Central memory CD8-positive, alpha-beta T cell (primary cell): ENCODE measurements around the gene HRG.
"Not testable (repeated sequence)": the region's sequence is repeated elsewhere in the genome, so short reads cannot be mapped to it uniquely, and the experiment has no call there.

Experiments
- ATAC-seq: fragments of 150-1000 bp; cut with Tn5 transposase; replicated peaks from 2 replicates; pipeline ENCODE4 v1.10.0; 2022; ENCODE audit warnings: mild to moderate bottlenecking, moderate FRiP score, moderate number of reproducible peaks; ENCODE audit not compliant: poor library complexity, severe bottlenecking; ENCODE audit errors: extremely low read depth
- DNase-seq, 2 donors: peaks; one replicate each; pipeline ENCODE4 v3.0.0; 2021; ENCODE audit warnings: low spot score in 2 of 2
- H3K27ac Mint-ChIP-seq: one replicate; pipeline ENCODE4 v1.8.0; 2022; ENCODE audit warnings: low read depth, mild to moderate bottlenecking, moderate library complexity, mixed read lengths
- H3K27me3 Mint-ChIP-seq: one replicate; pipeline ENCODE4 v1.8.0; 2022; ENCODE audit warnings: mixed read lengths
- H3K36me3 Mint-ChIP-seq: one replicate; pipeline ENCODE4 v1.8.0; 2022; ENCODE audit warnings: mild to moderate bottlenecking, moderate library complexity, mixed read lengths; ENCODE audit not compliant: insufficient read depth
- H3K4me1 Mint-ChIP-seq: one replicate; pipeline ENCODE4 v1.8.0; 2022; ENCODE audit warnings: mixed read lengths
- H3K4me3 Mint-ChIP-seq: one replicate; pipeline ENCODE4 v1.8.0; 2022; ENCODE audit warnings: mild to moderate bottlenecking, moderate library complexity, mixed read lengths
- H3K9me3 Mint-ChIP-seq: one replicate; pipeline ENCODE4 v1.8.0; 2022; ENCODE audit warnings: mixed read lengths

Gene HRG

DNA sequence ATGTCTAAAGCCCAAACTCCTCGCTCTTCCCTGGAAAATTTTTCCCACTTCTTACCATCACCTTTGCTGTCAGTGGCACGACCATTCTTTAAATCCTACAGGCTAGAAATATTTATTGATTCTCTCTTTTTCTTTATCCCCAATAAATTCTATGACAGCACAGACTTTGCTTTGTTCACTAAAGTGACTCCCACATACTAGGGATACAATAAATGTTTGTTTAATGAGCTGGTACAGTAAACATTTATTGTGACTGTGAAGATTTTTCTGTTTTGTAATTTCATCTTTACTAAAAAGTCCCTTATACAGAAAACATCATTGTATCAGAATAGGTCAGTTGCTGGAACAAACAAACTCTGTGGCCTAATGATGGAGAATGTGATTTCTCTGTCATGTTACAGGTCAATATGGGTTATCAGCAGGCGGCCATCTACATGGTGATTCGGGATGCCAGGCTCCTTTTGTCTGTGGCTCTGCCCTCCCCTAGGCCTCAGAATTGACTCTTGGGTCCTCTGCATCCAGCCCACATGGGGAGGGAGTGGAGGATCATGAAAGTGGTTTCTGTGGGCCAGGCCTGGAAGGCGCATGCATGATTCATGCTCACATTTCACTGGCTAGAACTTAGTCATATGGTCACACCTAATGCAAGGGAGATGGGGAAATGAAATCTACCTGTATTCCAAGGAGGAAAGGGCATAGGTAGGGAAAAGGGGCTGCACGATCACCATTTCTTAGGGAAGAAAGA is 28.6 kb downstream of the HRG start:
- Mint-ChIP-seq H3K27me3 (peaks cover 9% of the 10 kb centered on the region), H3K9me3 (no peaks in the 10 kb centered on the region), H3K4me1 (peaks cover 19% of the 10 kb centered on the region), H3K27ac (no peak overlapping the region), H3K4me3 (no peak overlapping the region), H3K36me3 (no peaks in the 10 kb centered on the region)
- DNase-seq (no peak), ATAC-seq (no peak)

- Mint-ChIP-seq H3K27me3 (no peaks in the 10 kb centered on the region), H3K36me3 (no peaks in the 10 kb centered on the region), H3K4me3 (no peak overlapping the region), H3K4me1 (peaks cover 7% of the 10 kb centered on the region), H3K9me3 (no peaks in the 10 kb centered on the region), H3K27ac (no peak overlapping the region)
- no peak for DNase-seq
- no peak for ATAC-seq
Observed at GRCh38 chr3:186696522-186696921, 30.7 kb downstream of the HRG start.

DNA sequence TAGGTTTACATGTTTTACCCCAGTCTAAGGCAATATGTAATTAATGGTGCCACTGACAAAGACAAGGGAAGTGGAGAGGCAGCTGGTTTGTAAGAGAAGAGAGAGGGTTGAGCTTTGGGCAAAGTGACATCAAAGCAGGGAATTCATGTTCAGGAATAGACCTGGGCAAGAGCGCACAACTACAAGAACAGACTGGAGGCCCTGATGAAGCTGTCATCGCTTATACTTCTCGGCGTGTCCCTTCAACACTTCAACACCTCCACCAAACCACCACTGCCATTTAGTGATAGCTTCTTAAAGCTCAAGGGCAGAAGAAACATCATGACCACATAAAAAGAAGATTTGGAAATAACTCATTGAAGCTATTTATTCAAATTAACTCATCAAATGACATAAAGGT is 31.7 kb downstream of the HRG start:
- H3K9me3 Mint-ChIP-seq: no peaks in the 10 kb centered on the region
- H3K27ac Mint-ChIP-seq: no peak overlapping the region
- H3K4me1 Mint-ChIP-seq: no peaks in the 10 kb centered on the region
- H3K4me3 Mint-ChIP-seq: no peak overlapping the region
- no peaks in the 10 kb centered on the region for H3K36me3 Mint-ChIP-seq
- H3K27me3 Mint-ChIP-seq: no peaks in the 10 kb centered on the region
- DNase-seq (no peak), ATAC-seq (no peak)

GRCh38 chr3:186700267-186700666 is 34.5 kb downstream of the HRG start:
- Mint-ChIP-seq H3K27ac (no peak overlapping the region), H3K4me3 (no peak overlapping the region), H3K27me3 (peaks cover 12% of the 10 kb centered on the region), H3K9me3 (no peaks in the 10 kb centered on the region), H3K4me1 (no peaks in the 10 kb centered on the region), H3K36me3 (no peaks in the 10 kb centered on the region)
- ATAC-seq: no peak
- no peak for DNase-seq

GRCh38 chr3:186702451-186702850 is 36.6 kb downstream of the HRG start:
- not testable (repeated sequence) for ATAC-seq, H3K36me3 Mint-ChIP-seq, DNase-seq, H3K9me3 Mint-ChIP-seq, H3K27ac Mint-ChIP-seq, H3K4me3 Mint-ChIP-seq
- Mint-ChIP-seq H3K4me1 (peaks cover 12% of the 10 kb centered on the region), H3K27me3 (peaks cover 32% of the 10 kb centered on the region)

GRCh38 chr3:186705882-186706780 is 40.3 kb downstream of the HRG start:
- Mint-ChIP-seq H3K4me3 (no peak overlapping the region), H3K27ac (no peak overlapping the region), H3K36me3 (no peaks in the 10 kb centered on the region), H3K27me3 (peaks cover 54% of the 10 kb centered on the region), H3K9me3 (no peaks in the 10 kb centered on the region), H3K4me1 (peaks cover 12% of the 10 kb centered on the region)
- DNase-seq (peak in 1 of 2 donors; percentile 13), ATAC-seq (peak; percentile 82)

DNA sequence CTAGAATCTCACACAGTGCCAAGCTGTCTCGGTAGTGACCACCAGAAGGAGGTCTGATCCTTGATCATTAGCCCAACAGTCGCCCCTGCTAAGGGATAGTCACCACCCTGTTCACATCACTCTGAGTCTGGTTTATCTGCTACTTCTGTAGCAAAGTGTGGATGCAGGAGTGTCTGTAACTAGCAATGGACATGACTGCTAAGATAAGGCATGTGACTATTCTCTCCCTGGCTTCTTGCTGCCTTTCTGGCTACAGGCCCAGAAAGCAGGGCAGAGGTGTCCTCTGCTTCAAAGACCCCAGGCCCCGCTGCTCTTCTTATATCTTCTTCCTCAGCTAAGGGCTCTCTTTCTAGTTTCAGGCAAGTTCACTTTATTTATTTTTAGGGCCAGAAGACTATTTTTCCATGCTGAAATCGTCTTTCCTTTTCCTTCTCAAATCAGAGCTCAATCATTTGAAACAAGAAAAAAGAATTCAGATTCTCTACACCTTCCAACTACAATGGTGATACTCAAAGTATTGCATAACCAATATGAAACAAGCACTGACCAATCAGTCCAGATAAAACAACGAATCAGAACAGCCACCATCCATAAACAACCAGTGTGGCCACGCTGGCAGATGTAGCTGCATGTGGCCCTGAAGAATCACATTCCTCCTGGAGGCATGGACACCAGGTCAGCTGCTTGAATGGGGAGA is 43.3 kb downstream of the HRG start:
- DNase-seq (no peak), ATAC-seq (no peak)
- Mint-ChIP-seq H3K36me3 (no peaks in the 10 kb centered on the region), H3K4me3 (no peak overlapping the region), H3K9me3 (no peaks in the 10 kb centered on the region), H3K4me1 (peaks cover 12% of the 10 kb centered on the region), H3K27ac (no peak overlapping the region), H3K27me3 (peaks cover 75% of the 10 kb centered on the region)

- not testable (repeated sequence) for H3K36me3 Mint-ChIP-seq, DNase-seq, H3K4me3 Mint-ChIP-seq, ATAC-seq, H3K9me3 Mint-ChIP-seq, H3K27ac Mint-ChIP-seq
- Mint-ChIP-seq H3K4me1 (peaks cover 12% of the 10 kb centered on the region), H3K27me3 (peaks cover 62% of the 10 kb centered on the region)
Observed at GRCh38 chr3:186710694-186711093, 44.9 kb downstream of the HRG start.

DNA sequence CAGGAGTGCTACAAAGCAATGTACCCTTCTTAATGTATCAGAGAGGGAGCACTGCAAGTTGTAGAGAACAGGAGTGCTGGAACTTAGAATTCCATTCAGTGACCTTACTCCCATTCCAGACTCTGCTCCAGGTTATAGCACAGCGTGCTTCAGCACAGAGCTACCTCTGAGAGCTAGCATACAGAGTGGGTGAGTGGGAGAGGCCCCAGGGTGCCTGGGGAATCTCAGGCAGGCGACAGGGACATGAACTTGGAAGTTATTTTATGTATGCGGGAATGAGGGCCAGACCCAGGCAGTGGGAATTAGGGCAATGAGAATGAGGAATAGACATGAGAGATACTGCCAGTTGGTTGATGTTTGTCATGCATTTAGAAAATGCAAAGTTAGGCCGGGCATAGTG is 47.7 kb downstream of the HRG start:
- DNase-seq (no peak), ATAC-seq (no peak)
- Mint-ChIP-seq H3K4me1 (no peaks in the 10 kb centered on the region), H3K27me3 (peaks cover 35% of the 10 kb centered on the region), H3K4me3 (no peak overlapping the region), H3K36me3 (peaks cover 1% of the 10 kb centered on the region), H3K9me3 (no peaks in the 10 kb centered on the region), H3K27ac (no peak overlapping the region)

GRCh38 chr3:186717039-186717457 is 51.2 kb downstream of the HRG start, which contains the start of gene KNG1:
TSS of gene KNG1 (plus strand) at chr3:186717359. CDS start at chr3:186717543, 184 bp downstream.
- ATAC-seq (no peak), DNase-seq (no peak)
- Mint-ChIP-seq H3K36me3 (peaks cover 3% of the 10 kb centered on the region), H3K9me3 (no peaks in the 10 kb centered on the region), H3K4me1 (no peaks in the 10 kb centered on the region), H3K27me3 (peaks cover 18% of the 10 kb centered on the region), H3K27ac (no peak within 1 kb of the TSS), H3K4me3 (no peak within 1 kb of the TSS)

GRCh38 chr3:186719945-186720739 is 54.3 kb downstream of the HRG start:
- ATAC-seq (no peak), DNase-seq (no peak)
- H3K4me1 Mint-ChIP-seq: no peaks in the 10 kb centered on the region
- H3K36me3 Mint-ChIP-seq: peaks cover 3% of the 10 kb centered on the region
- no peaks in the 10 kb centered on the region for H3K27me3 Mint-ChIP-seq
- no peak overlapping the region for H3K4me3 Mint-ChIP-seq
- no peak overlapping the region for H3K27ac Mint-ChIP-seq
- no peaks in the 10 kb centered on the region for H3K9me3 Mint-ChIP-seq

DNA sequence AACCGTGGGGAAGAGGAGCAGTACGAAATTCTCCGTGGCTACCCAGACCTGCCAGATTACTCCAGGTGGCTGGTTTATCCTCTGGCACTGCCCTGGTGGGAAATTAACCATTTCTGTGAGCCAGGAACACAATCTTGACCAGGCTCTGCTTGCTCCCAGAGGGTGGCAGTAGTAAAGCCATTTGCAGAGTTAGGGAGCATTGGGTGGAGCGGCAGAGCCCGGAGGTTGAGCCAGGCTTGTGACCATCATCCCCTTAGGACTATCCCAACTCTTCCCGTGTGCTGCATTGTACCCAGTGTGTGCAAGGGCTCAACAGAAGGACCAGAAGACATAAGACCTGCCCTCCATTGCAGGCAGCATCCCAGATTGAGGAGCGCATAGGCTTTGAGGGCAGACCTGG is 56.6 kb downstream of the HRG start:
- DNase-seq (no peak), ATAC-seq (no peak)
- Mint-ChIP-seq H3K9me3 (no peaks in the 10 kb centered on the region), H3K27me3 (no peaks in the 10 kb centered on the region), H3K4me3 (no peak overlapping the region), H3K36me3 (peaks cover 3% of the 10 kb centered on the region), H3K4me1 (no peaks in the 10 kb centered on the region), H3K27ac (peak overlapping the region; percentile 41)
